Ecto neural progenitor cell (in vitro differentiated cells): ENCODE results near the gene POLG.

Source experiments
- DNase-seq: peaks from one replicate; pipeline ENCODE4 v3.0.0-alpha.2; 2018; ENCODE audit warnings: low spot score

POLG gene

GRCh38 chr15:89326316-89326715 lies 8.3 kb downstream of the POLG start:
- DNase-seq, result no peak

DNA sequence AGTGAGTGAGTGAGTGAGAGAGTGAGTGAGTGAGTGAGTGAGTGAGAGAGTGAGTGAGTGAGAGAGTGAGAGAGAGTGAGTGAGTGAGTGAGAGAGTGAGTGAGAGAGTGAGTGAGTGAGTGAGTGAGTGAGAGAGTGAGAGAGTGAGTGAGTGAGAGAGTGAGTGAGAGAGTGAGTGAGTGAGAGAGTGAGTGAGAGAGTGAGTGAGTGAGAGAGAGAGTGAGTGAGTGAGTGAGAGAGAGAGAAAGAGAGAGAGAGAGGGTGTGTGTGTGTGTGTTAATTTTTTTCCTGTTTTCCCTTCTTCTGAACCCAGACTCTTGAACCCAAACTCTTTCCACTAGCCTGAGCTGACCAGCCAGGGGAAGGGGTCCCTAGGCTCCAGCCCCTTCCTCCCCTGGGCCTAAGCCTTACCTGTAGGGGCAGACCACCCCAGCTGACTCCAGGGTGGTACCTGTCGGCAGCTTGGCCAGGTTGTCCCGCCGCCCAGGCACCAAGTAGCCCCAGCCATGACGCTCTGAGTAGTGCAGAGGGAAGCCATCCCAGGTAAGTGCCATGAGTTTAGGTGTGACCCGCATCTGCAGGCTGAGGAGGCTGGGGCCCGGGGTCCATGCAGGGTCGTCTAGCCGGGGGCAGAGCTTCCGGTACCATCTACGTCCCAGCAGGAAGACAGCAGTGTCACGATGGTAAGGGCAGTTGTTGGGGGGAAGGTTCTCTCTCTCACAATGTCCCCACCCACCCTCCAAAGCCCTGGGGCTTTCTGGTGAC lies 9.4 kb downstream of the POLG start:
- DNase-seq, result no peak

GRCh38 chr15:89323825-89324224 lies 10.8 kb downstream of the POLG start:
- no peak for DNase-seq

DNA sequence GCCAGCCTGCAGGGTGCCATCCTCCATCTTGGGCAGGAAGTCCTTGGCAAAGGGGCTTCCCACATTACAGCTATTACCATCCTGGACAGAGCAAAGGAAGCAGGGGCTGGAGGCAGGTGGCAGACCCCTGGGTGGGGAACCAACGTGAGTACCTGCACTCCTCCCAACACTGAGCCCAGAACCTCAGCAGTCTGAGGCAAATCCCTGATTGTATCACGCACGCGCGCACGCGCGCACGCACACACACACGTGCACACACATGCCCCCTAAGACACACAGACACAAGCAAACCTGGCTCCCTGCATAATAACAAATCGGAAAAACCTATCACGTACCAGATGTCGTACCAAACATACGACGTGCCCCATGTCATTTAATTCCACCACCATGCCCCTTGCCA lies 11.8 kb downstream of the POLG start:
- DNase-seq, result no peak

GRCh38 chr15:89321521-89322410 lies 12.9 kb downstream of the POLG start:
- no peak for DNase-seq

- no peak for DNase-seq
Measured at GRCh38 chr15:89320200-89320599, 14.4 kb downstream of the POLG start.

GRCh38 chr15:89319678-89320077 lies 14.9 kb downstream of the POLG start:
- no peak for DNase-seq

DNA sequence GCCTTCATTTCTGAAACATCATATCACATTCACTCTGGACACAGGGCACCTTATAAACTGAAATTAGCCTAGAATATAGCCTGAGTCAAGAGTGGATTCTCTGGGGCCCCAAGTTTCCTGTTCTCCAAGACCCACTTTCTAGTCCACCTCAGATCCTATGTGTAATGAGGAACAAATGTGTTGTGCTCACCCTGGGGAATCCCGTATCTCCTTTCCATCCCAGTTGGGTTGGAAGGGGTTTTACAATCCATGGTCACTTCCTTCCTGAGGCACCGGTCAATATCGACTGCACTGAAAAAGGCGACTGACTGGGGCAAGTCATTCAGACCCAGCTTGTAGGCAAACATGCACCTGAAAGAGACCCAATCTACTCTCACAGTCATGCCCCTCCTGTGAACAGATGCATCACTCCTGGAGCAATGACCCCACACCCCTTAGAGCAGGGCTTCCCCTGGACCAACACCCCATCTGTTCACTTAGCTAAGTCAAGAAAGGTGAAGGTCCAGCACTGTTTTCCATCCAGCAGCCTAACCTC lies 17.4 kb downstream of the POLG start:
- DNase-seq, result no peak

DNA sequence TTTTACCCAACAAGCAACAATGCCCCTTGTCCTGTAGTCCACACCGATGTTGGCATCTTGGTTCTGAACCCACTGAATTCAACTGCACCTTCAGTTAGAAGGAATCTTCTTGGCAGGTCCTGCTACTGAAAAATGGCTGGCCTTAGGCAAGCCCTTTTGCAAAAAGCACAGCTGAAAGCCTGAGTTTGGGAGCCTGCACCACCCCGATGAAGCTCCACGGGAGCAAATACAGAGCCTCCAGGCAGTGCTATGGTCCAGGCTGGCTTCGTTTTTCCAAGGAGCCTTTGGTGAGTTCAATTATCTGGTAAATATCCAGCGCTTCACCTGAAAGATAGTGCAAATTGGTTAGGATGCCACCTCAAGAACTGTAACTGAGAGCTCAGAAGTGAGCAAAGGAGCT lies 18.1 kb downstream of the POLG start:
- no peak for DNase-seq

DNA sequence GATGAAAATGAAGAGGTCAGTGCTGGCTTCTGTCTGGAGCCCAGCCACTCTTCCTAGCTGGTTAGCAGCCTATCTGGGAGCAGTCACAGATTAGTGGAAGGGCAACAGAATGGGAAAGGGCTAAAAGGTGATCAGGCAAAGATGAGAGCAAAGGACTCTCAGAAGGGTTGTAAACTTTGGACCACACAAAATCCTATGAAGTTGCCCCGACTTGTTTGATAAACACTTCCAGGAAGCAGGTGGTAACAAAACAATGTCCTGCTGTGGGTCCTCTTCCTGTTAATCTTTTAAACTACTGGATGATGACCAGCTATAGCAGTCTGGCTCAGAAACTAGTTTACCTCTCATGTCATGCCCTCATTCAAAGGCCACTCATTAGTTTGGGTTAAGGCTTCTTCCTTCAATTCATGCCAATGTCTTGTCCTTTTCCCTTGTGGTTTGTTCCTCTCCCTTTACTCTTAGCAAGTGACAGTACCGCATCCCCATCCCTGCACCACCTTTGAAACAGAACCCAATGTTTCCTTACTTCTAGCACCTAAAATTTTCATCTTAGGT lies 19.2 kb downstream of the POLG start:
- no peak for DNase-seq

- no peak for DNase-seq
Measured at GRCh38 chr15:89309993-89310392, 24.6 kb downstream of the POLG start.

GRCh38 chr15:89308236-89308635 lies 26.4 kb downstream of the POLG start:
- DNase-seq, result no peak

DNA sequence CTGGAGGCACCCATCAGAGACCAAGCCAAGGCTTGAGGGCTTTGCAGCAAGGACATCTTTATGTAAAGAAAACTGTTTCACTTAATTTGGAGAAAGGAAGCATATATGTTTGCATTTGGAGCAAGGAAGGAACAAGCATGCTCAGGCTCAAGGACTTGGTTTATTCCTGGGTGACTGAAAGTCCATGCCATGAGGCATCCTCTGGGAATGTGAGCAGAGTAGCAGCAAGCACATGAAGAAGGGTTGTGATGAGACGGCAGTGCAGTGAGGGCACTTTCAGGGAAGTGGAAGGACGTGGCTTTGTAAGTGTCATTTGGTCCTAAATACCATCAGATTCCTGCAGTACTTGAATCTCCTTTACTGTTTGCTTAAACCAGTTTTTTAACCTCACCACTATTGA lies 26.8 kb downstream of the POLG start:
- no peak for DNase-seq

GRCh38 chr15:89307046-89307587 lies 27.5 kb downstream of the POLG start:
- DNase-seq, result no peak

DNA sequence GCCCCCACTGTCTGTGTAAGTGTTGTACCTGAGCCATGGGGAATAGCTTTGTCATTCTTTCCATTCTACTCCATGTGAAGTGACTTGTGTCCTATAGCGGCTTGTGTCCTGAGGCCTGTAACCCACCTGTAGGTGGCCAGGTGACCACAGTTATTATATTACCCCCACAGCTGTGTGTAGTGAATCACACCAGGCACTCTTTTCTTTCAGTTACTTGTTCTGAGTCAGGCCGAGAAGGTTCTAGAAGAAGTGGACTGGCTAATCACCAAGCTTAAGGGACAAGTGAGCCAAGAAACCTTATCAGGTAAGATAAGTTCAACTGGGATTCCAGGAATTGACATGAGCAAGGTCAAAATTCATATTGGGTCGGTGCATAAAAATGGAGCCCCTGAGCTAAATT lies 29.2 kb downstream of the POLG start:
- DNase-seq, result no peak

DNA sequence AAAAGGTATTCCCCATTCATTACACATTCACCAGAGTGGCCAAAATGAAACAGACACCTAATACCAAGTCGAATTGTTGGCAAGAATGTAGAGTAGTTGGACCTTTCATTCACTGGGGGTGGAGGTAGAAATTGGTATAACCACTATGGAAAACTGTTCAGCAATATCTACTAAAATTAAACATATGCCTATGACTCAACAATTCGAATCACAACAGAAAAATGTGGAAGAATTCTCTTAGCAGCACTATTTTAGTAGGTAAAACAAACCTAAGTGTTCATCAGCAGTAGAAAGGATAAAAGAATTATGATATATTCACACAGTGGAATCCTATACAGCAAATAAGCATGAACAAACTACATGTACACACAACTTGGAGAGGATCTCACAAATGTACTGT lies 30.6 kb downstream of the POLG start:
- DNase-seq, result no peak

- DNase-seq, result no peak
Measured at GRCh38 chr15:89301304-89302089, 33.1 kb downstream of the POLG start.

GRCh38 chr15:89299896-89300295 lies 34.7 kb downstream of the POLG start:
- no peak for DNase-seq

DNA sequence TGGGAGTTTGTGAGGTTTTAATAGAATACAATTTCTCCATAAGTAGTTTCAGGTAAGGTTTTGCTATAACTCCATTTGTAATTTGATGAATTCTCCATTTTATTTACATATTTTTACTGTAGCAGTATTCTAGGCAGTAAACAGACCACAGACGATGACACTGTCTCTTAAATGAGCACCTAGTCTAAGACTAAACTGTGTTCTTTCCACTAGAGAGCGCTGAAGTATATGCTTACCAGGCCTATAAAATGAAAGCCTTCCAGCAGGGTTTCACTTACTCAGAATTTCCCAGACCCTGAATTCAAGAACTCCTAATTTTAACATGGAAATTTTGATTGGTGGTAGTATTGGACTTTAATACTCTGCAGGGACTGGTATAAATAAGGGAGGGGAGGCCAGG lies 41.6 kb downstream of the POLG start:
- DNase-seq, result no peak

DNA sequence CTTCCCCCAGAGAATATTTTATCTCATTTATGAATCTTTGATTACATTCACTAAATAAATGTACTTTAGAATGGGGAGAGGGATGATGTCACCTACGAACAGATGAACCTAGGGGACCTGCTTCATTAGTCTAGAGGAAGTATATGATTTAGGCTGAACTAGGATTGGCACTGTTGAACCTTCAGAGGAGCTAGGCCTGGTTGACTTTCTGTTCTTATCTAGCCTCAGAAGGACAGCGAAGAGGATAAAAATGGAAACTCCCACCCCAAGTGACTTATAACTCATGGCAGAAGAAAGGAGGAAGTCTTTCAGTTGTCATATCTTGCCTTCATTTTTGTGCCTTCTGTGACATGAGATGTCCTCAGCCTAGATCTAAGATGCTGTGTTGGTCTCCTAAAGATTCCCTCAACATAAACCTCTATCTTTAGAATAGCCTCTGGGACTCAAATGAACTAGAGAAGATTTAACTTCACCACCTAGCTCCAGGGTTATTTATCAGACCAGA lies 42.6 kb downstream of the POLG start:
- DNase-seq, result no peak

GRCh38 chr15:89283201-89283600 lies 51.4 kb downstream of the POLG start:
- no peak for DNase-seq

GRCh38 chr15:89282631-89283030 lies 52.0 kb downstream of the POLG start:
- DNase-seq, result no peak
